ENCODE results near the gene CFAP65. TPM values are rescaled to one million over a fixed set of nuclear protein-coding genes. Genes with fewer than 3 reads are reported as not detected.

Gene CFAP65
- total and polyA plus RNA-seq, 9 of the 15 experiments (the other 6 are each of a cell fraction or from before 2014, with no cell fraction given) = not detected

DNA sequence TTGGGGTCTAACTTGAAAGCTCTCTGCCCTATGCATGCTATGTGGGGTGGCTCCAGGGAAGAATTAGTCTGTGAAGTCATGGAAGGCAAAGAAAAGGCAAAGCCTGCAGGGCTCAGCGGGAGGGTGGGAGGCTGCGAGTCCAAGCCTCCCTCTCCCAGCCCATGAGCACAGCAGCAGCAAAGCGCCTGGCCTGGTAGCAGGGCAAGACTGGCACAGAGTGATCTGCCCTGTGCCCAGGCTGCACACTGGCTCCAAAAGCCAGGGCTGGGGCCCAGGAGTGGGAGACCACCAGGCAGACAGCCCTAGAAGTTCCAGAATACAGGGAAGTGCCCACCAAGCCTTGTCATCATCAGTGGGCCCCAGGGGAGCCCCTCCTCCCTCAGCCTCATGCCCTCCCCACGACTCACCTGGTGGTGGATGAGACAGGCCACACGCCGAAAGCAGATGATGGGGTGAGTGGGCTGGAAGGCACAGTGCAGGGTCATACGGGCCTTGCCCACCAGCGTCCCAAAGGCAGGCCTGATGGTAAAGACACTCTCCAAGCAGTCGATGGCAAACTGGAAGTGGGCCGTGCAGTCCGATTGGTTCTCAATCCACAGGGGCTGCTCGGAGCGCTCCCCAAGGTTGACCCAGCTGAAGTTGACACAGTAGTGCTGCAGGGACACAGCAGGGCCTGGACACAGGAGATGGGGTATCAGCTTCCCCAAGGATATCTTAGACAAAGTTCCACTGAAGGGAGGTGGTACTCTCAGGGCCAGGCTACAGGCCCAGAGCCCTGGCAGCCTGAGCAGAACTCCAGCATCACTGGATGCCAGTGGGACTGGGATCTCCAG, 12.1 kb downstream of the CFAP65 start:
- Histone ChIP-seq H3K27me3 (ENCODE audit: control insufficient read depth in 2 of 2, insufficient read depth in 2 of 2, low read length in 2 of 2) (peaks cover 5 to 58% of the 10 kb centered on the region in 2 experiments; a peak in 3 of 5 replicates), H3K4me3 (no peak overlapping the region), H4K20me1 (replicated peaks; ENCODE audit: control insufficient read depth, insufficient read depth, low read length) (no peaks in the 10 kb centered on the region; the same call in 1 of the 2 replicates), H3K9ac (ENCODE audit: insufficient read depth in 1 of 2, low read depth in 2 of 2, low read length in 2 of 2) (no peak overlapping the region), H3K4me2 (ENCODE audit: insufficient read depth, low read length) (no peak overlapping the region), H2AFZ (ENCODE audit: low read depth, low read length) (no peak overlapping the region), H3K27ac (ENCODE audit: extremely low read depth, low read depth, low read length) (no peak overlapping the region), H3K9me1 (ENCODE audit: control insufficient read depth, insufficient read depth, low read length) (no peaks in the 10 kb centered on the region), H3K79me2 (ENCODE audit: control insufficient read depth, insufficient read depth, low read length) (no peaks in the 10 kb centered on the region), H3K4me1 (replicated peaks in 1 of 2; ENCODE audit: control insufficient read depth in 2 of 2, insufficient read depth in 2 of 2, low read length in 2 of 2) (peaks cover 0 to 4% of the 10 kb centered on the region in 2 experiments; a peak in 1 of 5 replicates), H3K36me3 (ENCODE audit: control insufficient read depth, insufficient read depth, low read length) (no peaks in the 10 kb centered on the region), H3K9me3 (replicated peaks; ENCODE audit: control insufficient read depth, insufficient read depth, low read depth, low read length) (no peaks in the 10 kb centered on the region)
- in situ Hi-C loops (cut with MboI) (loop anchor here (10.0 kb wide), 1 partner anchor 126 kb away; no protein-coding TSS in a partner anchor), intact Hi-C loops (cut with micrococcal nuclease) (loop anchor here (1.0 to 2.0 kb wide), 2 partner anchors 90 to 126 kb away; no protein-coding TSS in a partner anchor)
- WGBS (ENCODE audit: insufficient coverage, low coverage, missing lambda C conversion rate) = 15% methylated on average over 13 of the region's 13 CpGs
- TF ChIP-seq ZNF134 (CRISPR knock-in tag; conservative IDR thresholded peaks at IDR 0.05) (no peak), NR0B1 (IDR thresholded peaks at IDR 0.05; ENCODE audit: partially characterized antibody) (no peak), GATAD2B (IDR thresholded peaks at IDR 0.05; ENCODE audit: borderline replicate concordance) (no peak), U2AF2 (optimal IDR thresholded peaks at IDR 0.05; ENCODE audit: low read depth, low read length) (no peak), BRD4 (IDR thresholded peaks at IDR 0.05) (no peak), YY1 (IDR thresholded peaks at IDR 0.05; ENCODE audit: borderline replicate concordance in 1 of 3, control insufficient read depth in 1 of 3, extremely low read depth in 1 of 3, insufficient read depth in 3 of 3, insufficient read length in 1 of 3, insufficient replicate concordance in 2 of 3, low read depth in 1 of 3, low read length in 2 of 3) (no peak), ZNF830 (CRISPR knock-in tag; IDR thresholded peaks at IDR 0.05) (no peak), PCBP1 (IDR thresholded peaks at IDR 0.05; ENCODE audit: low read depth, low read length, poor library complexity, severe bottlenecking) (no peak), ZKSCAN8 (CRISPR knock-in tag; IDR thresholded peaks at IDR 0.05) (no peak), CTBP1 (IDR thresholded peaks at IDR 0.05; ENCODE audit: borderline replicate concordance) (no peak), JUND (IDR thresholded peaks at IDR 0.05; ENCODE audit: borderline replicate concordance, low read depth, low read length) (no peak), JUND (tag; IDR thresholded peaks at IDR 0.05; ENCODE audit: borderline replicate concordance, low read depth, low read length) (no peak), HLTF (IDR thresholded peaks at IDR 0.05) (no peak), ARID1B (IDR thresholded peaks at IDR 0.05) (no peak)
- ChIA-PET POLR2A (interaction anchor here (0.7 to 1.2 kb wide), 4 partner anchors 12 to 500 kb away, joined by 3 to 4 read pairs (median 4); partner anchors contain the start of gene CFAP65), CTCF (ENCODE audit: low intra/inter-chr PET ratio) (interaction anchor here (1.1 to 3.8 kb wide), 3 partner anchors 9 to 126 kb away, joined by 4 to 31 read pairs (median 6); no protein-coding TSS in a partner anchor)
- BruUV-seq (replicated peaks) = no TSS peak
- FAIRE-seq = no peak
- no peak for DNase-seq (ENCODE audit: extremely low read depth in 1 of 4, low spot score in 3 of 4)
- ATAC-seq = peak; percentile 15; the same call in 2 of the 3 replicates

All from K562 (cell line).